Neural progenitor cell (in vitro differentiated cells): ENCODE data around the gene PRRX2.

ENCODE experiments used
- CTCF ChIP-seq: fragments of 200-600 bp; sonication (generic); IDR thresholded peaks from 2 replicates; pipeline ENCODE4 v1.5.1; 2017; ENCODE audit warnings: antibody characterized with exemption, mild to moderate bottlenecking
- EZH2 ChIP-seq: fragments of 200-600 bp; sonication (generic); IDR thresholded peaks from 2 replicates; pipeline ENCODE4 v1.6.1; 2017; ENCODE audit warnings: antibody characterized with exemption, mild to moderate bottlenecking, moderate library complexity

GRCh38 chr9:129640086-129640870, 25.2 kb upstream of the PRRX2 start:
- no peak for TF ChIP-seq CTCF
- TF ChIP-seq EZH2, result no peak
